ENCODE results near the gene WASF2.
"Not testable (repeated sequence)": the region's sequence is repeated elsewhere in the genome, so short reads cannot be mapped to it uniquely, and the experiment has no call there.

Gene WASF2

DNA sequence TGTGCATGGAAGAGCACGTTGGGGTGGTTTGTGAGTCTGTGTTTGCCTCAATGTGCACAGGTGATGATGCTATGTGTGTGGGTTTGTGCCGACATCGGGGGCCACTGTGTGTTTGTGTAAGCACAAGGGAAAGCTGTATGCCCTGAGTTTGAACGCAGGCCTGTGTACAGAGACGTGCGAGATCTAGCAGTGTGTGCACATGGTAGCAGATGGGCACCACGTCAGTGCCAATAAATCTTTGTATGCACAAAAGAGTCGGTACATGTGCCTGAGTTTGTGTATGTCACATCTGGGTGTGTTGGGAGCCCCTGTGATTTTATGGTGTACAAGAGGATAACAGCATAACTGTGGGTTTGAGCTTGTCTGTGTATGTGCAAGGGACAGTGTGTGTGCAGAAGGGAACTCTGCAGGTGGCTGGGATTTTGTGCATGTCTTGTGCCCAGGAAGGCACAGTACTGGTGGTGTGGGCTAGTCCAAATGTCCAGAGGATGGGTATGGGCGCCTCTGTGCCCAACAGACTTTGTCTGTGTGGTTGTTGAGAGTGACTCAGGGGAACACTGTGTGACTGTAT, 32.0 kb upstream of the WASF2 start:
- DNase-seq, result peak; percentile 20

DNA sequence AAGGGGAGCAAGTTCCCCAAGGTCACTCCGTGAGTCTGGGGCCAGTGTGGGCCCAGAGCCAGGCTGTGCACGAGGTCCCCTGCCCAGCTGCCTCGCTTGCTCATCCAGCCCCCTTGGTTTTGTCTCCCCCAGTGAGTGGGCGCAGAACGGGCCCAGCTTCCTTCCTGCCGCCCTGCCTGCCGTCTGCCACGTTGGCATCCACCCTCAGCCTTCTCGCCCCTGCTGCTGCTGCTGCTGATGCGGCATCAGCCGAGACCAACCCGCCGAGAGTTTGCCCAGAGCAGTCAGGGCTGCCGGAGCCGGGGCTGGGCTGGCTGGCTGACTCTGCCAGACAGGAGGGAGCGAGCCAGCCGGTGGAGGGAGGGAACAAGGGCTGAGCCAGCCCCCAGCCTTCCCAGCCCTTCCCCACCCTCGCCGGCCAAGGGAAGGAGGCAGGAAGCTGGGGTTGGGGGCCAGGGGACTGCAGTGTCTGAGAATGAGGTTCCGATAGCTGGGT, 31.4 kb upstream of the WASF2 start:
- DNase-seq, result no peak

DNA sequence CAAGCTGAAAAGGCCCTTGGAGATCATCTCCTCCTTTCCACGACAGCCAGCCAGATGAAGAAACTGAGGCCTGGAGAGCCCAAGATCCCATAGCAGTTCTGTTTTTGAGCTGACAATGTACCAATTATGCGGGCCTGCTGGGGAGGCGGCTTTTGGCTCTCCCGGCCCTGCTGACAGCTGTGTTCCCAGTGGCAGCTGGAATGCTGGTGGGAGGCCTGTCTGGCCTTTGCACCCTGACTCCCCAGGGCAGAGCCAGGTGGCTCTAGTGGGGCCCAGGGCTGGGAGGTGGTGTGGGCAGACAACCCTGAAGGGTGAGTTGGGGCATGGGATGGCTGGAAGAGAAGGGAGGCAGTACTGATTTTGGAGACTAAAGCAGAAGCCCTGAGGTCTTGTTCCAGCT, 30.7 kb upstream of the WASF2 start:
- DNase-seq, result no peak

DNA sequence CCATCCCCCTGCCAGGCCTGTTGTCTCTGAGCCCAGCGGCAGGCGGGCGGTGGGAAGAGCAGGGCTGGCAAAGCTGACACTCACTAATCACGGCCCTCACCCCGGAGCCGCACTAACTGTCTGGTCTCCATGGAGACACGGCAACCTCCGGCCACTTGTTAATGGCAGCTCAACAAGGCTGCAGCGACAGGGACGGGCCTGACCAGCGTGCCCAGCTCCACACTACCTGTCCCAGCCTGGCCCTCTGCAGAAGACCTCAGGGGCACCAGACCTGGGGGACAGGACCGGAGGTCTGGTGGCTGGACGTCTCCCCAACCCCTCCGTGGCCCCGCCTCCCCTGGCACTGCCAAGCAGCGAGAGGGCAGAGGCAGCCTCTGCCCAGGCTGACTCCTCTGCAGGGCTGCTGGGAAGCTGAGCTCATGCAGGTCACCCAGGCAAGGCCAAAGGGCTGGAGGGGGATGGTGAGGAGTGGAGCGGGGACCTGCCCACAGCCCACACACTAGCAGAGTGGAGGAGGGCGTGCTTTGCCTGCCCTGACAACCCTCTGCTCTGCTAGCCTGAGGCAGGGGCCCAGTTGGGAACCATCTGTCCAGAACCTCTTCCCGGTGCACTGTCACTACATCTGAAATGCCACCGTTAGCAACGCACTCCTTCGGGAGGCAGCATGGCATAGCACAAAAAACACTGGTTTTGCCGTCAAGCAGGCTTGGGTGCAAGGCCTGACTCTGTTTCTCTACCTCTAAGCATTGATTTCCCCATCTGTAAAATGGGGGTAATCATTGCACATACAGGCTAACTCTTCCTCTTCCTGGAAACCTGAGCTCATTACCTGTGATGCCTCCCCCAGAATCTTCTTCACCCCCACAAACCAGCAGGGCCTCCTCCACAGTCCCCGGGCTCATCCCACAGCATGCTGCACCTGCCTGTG, 29.6 kb upstream of the WASF2 start:
- peak; percentile 45 for DNase-seq

DNA sequence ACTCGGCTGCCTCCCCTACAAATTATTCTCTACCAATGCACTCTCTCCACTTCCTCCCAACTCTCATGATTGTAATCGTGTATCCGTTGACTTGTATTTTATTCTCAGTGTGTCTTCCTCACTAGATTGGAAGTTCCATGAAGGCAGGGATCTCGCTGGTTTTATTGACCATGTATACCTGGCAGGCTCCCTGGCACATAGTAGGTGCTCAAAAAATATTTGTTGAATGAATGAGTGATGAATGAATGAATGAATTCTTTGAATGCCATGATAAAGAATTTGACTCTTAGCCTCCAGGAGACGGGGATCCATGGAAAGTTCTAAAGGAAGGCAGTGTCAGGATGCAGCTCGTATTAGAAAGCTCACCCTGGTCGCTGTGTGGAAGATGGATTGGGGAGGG, 28.8 kb upstream of the WASF2 start:
- DNase-seq, result no peak

DNA sequence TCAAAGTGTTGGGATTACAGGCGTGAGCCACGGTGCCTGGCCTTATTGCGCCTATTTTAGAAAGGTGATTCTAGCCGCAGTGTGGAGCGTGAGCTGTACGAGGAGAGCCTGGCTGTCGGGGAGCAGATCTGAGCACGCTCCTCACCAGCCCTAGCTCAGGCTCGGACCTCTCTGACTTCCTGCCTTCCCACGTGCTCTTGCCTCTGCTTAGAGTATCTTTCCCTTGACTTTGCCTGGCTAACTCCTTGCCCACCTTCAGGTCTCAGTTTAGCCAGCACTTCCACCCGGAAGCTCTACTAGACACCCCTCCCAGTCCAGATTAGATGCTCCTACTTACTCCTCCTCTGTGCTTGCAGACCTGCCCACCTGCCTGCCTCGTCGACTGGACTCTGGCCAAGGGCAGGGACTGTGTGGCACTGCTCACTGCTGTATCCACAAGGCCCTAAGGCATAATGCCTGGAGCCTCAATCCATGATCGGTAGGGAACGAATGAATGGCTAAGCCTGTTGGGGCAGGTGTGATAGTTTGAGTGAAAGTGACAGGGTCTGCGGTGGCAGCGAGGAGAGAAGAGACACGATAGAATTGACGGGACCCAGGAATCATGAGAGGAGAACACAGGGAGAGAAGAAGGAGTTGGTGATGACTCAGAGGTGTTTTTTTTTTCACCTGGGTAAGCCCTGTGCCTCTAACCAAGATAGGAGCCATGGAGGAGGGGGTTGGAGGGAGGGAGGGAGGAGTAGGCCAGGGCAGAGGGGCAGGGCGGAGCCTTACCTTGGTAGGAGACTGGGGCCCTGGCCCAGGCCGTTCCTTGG, 28.1 kb upstream of the WASF2 start:
- peak; percentile 30 for DNase-seq

DNA sequence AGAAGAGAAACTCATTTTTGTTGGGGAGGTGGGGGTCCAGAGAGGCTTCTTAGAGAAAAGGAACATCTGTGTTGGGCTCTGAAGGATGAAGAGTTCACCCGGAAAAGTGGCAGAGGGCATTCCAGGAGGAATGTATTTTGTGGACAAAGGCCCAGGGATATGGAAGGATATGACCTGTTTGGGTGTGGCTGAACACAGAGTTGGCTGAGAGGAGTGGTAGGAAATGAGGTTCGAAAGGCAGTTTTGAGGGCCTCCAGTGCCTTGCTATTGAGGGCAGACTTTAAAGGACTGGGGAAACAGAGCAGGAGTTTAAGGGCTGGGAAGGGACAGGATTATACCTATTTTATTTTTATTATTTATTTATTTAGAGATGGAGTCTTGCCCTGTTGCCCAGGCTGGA, 27.3 kb upstream of the WASF2 start:
- DNase-seq, result no peak

DNA sequence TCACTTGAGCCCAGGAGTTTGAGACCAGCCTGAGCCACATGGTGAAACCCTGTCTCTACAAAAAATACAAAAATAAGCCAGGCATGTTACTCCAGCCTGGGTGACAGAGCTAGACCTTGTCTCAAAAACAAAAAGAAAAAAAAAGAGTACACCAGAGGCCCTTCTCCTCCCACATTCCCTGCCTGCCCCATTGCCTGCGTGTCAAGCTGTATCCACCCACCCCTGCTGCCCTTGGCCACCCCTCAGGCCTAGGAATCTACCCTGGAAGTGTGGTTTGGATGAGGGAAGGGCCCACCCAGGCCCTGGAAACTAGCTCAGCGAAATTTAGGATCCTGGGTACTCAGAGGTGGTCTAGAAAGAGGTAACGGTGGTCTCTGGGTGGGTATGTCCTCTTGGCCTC, 25.7 kb upstream of the WASF2 start:
- no peak for DNase-seq

DNA sequence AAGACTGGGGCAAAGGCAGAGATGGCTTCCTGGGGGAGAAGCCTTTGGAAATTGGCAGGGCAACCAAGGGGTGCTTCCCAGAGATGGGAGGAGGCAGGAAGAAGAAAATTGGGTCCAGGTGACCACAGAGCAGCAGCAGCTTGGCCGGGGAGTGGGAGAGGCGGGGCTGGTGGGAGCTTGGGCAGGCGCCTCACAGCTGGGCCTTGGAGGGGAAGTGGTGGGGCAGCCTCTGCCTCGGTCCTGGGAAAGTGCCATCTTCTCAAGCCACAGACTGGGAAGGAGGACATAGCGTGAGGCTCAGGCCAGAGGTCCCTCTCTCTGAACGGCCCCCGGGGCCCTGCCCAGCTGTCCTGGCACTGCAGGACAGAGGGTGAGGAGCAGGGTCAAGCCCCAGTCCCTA, 24.0 kb upstream of the WASF2 start:
- no peak for DNase-seq

DNA sequence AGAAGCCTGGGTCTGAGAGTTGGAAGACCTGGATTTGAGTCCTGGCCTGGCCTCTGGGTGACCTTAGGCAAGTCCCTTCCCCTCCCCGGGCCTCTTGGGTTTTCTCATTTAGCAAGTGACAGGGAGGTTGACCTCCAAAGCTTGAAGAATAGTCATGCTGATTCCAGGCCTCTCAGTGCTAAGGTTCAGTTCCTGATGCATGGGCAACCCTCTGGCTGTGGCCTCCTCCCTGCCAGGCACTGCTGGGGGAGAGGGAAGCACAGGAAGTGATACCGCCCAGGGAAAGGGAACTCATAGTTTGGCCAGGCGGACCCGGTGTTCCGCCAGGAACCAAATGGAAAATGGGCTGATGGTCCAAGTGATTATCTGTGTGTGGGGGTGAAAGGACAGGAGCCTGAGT, 23.6 kb upstream of the WASF2 start:
- DNase-seq, result no peak

DNA sequence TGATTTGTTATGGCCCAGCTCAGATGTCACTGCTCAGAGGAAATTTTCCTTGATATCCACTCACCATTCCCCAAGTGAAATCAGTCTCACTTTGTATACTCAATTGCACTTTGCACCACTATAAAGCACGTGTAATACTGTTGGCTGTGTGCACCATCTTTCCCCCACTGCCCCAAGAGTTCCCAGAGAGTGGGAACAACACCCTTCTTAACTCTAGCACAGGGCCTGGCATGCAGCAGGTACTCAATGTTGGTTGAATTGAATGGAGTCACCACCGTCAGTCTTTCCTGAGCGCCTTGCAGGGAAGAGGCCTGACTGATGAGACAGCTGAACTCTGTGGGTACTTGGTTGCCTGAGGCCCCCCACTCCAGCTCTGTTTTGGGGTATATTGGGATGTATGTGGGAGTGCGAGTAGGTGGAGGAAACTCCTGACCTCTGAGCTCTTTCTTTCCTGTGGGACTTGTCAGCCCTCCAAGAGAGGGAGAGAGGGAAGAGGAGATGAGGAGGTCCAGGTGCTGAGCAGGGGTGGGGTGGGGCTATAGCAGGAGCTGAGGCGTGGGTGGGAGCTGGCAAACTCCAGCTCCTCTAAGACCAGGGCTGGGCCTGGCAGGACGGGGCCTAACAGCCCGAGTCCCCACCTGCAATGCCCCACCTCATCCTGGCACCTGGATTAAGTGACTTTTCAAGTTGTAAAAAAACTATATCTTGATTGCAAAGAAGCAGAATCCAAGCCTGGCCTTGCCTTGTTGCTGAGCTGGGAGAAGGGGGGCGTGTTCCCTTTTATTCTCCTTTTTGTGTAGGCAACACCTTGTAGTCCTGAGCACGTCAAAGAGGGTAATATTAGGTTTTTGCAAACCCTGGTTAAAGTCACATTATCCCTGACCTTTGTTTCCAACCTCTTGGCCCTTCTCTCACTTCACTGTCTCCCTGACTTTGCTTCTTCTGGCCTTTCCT, 19.4 kb upstream of the WASF2 start:
- DNase-seq, result no peak

DNA sequence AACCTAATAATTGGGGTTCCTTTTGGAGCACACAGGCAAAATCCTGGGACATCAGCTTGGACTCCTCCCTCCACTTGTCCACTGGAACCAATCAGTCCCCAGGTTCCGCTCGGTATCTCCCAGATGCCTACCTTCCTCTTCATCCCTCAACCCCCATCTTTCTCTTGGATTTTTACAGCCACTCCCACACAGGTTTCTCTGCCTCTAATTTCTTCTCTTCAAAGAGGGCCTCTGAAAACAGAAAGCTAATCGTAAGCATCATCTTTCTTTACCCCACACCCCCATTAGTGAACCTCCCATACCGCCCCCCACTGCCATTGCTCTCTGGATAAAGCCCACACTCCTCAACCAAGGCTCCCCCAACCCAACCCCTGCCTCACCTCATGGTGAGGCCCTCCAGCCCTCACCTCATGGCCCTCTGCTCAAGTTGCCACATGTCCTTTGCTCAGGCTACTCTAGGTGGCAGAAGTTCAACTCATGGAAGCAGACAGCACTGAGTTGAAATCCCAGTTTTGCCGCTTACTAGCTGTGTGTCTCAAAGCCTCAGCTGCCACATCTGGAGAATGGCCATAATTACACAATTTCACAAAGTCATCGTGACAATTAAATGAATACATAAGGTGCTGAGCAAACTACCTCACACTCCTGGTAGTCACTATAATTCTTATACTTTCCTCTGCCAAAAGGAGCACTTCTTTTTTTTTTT, 18.1 kb upstream of the WASF2 start:
- no peak for DNase-seq

DNA sequence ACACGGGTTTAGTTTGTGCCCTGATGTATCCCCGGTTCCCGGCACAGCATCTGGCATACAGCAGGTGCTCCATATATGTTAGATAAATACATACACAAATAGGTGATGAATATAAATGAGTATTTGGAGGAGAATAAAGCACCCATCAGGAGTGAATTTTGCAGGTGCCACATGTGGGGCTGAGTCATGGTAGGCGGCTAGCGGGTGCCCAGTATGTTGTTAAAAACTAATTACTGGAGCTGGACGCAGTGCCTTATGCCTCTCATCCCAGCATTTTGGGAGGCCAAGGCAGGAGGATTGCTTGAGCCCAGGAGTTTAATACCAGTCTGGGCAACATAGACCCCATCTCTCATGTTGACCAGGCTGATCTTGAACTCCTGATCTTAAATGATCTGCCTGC, 16.7 kb upstream of the WASF2 start:
- no peak for DNase-seq

DNA sequence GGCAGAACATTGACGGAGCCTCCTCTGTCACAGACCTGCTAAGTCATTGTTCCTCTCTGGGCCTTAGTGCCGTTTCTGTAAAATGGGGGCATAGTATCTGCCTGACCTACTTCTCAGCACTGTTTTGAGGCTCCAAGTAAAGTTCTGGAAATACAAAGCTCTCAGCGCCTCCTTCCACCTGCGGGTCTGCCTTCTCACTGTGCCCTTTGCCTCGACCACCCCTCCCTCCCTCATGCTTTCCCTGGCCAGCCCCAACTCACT, 15.4 kb upstream of the WASF2 start:
- no peak for DNase-seq

DNA sequence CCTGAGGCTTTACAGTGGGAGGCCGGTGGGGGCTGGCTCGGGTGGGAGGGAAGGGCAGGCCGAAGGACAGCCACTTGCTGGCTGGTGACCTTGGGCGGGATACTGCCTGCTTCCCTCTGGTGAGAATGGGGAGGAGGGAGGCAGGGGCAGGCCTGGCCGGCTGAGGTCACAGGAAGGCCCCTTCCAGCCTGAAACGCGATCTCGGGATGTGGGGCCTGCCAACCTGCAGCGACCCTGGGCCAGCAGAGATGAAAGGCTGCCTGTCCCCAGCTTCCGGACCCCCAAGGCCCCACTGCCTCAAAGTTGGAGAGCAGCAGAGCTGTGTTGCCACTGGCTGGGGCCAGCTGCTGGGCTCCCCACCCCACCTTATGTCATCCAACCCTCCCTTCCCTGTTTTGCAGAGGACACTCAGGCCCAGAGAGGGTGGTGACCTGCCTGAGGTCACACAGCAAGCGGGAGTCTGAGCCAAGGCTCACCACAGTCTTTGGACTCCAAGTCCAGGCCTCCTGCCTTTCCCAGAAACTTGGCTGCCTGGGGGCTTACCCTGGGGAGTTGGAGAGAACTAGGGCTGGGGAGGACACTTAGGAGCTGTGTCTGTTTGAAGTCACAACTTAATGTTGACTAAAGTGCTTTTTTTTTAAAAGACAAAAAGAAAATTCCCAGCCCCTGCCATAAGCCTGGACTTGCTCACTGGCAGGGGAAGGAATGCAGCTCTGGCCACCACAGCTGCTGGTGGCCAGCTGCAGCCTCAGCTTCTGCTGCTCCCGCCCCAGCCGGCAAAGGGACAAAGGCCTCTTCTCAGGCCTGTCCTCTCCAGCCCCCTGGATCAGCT, 14.8 kb upstream of the WASF2 start:
- no peak for DNase-seq

DNA sequence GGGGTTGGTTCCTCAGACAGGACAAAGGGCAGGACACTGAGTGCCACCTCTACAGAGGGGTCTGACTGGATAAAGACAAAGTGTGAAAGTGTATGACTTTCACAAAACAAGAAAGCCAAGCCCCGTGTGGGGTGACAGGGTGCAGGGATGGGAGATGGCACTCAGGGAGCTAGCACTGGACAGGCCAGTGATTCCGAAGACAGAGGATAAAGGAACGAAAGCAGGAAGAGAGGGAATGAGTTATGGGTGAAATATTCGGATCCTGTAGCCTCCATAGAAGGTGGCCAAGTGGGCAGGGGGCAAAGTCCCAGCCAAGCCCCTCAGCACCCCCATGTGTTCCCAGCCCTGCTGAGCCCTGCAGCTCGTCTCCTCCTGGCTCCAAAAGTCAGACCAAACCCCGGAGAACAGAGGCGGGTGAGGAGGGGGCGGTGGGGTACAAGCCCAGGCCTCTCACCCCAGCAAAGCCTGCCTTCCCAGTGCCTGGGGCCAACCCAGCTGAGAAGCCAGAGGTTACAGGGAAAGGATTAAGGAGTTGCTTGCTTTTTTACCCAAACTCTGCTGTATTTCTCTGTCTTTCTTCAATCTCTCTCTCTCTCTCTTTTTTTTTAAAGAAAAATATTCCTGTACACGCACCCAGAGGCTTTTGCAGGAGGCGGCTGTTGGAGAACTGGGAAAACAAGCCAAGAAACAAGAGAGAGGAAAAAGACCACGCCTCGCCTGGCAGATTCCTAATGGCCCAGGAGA, 14.0 kb upstream of the WASF2 start:
- no peak for DNase-seq

DNA sequence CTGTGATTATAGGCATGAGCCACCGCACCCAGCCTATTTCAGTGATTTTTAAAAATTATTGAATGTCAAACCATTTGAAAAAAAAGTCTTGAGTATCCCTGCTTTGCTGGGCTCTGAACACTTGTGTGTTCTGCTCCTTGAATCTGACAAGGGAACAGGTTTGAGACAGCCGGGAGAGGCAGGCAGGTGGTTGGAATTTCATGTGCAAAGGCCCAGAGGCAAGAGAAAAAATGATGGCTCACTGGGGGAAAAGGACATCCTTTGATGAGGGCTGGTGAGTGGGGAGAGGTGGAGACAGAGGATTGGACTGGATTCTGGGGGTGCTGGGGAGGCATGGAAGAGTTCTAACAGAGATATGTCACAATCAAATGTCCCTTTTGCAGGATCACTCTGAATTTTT, 13.1 kb upstream of the WASF2 start:
- DNase-seq, result no peak

DNA sequence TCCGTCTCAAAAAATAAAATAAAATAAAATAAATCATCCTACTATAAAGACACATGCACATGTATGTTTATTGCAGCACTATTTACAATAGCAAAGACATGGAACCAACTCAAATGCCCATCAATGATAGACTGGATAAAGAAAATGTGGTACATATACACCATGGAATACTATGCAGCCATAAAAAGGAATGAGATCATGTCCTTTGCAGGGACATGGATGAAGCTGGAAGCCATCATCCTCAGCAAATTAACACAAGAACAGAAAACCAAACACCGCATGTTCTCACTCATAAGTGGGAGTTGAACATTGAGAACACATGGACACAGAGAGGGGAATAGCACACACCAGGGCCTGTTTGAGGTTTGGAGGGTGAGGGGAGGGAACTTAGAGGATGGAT, 11.2 kb upstream of the WASF2 start:
- not testable (repeated sequence) for DNase-seq

DNA sequence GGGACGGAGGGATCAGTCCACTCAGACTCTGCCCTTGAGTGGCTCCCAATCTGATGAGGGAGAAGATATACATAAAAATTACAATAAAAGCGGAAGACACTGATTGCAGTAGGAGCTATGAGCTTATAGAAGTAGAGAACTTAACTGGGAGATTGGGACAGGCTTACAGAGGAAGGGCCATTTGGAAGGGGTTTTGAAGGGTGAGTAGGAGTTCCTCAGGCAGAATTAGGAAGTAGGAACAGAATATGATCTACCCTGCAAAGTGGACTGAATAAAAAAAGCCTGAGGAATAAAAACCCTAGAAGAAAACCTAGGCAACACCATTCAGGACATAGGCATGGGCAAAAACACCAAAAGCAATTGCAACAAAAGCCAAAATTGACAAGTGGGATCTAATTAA, 9.2 kb upstream of the WASF2 start:
- no peak for DNase-seq

DNA sequence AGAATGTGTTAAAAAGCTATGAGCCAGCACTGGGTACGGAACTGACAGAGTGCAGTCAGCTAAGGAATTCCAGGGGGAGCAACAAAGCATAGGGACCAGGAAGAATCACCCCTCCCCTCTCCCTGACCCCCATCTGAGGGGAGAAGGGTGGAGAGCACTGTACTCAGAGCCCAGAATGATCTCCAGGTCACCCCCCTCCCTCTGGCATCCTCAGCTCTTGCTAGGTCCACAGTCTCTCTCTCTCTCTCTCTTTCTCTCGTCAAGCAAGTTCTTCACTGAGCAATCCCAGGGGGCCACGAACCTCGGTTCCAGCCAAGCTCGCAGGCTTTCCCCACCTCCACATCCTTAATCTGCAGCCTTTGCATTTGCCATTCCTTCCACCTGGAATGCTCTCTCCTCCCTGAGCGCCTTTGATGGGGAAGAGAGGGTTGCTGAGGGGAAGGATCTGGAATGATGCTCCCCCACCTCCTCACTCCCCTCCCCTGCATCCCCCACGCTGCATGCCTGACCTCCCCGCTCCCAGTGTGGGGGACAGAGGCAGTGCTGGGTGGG, 6.7 kb upstream of the WASF2 start:
- DNase-seq, result no peak
